ENCODE results near the gene HDAC4. TPM values are rescaled to one million over a fixed set of nuclear protein-coding genes. Genes with fewer than 3 reads are reported as not detected.

Gene HDAC4
- total and polyA plus RNA-seq, 2 experiments from 2014 or later, result 9.3 to 10.8 TPM

DNA sequence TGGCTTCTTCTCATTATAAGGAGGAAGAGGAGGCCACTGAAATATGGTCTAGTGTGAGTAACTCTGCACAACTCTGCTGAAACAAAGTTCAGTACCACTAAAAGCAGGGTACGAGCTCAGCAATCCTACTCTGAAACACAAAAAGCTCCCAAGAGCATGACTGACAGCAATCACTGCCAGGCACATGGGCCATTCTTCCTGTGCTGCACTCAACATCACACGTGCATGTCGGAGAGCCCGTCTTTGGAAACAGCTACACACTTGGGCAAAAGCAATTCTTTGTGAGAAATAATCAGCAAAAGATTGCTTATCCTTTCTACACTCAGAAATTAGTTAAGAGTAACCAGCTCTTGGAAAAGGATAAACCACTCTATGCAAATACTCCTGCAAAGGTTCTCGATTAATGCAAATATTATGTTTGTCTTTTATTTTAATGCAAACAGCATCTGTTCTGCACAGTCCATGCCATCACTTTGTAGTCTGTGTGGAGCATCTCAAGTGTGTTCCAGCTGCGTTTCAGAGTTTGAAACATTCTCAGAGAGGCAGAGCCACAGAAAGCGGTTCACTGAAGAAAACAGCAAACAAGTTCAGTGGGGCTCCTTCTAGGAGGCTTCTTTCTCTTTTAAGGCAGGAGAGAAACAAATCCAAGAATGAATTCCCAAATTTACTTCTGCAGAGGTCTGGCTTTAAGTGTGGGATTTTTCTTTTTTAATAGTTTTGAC is 145.0 kb downstream of the HDAC4 start:
- Histone ChIP-seq H3K4me1 (ENCODE audit: insufficient read depth) (peaks cover 4% of the 10 kb centered on the region), H3K27me3 (no peaks in the 10 kb centered on the region), H2AFZ (no peak overlapping the region), H3K36me3 (replicated peaks; ENCODE audit: insufficient read depth, low read depth) (no peaks in the 10 kb centered on the region), H3K9me3 (ENCODE audit: low read depth) (no peaks in the 10 kb centered on the region), H3K27ac (no peak overlapping the region), H3K79me2 (peaks cover 88% of the 10 kb centered on the region), H3K4me3 (no peak overlapping the region), H3K4me2 (no peak overlapping the region), H3K9me2 (replicated peaks; ENCODE audit: insufficient read depth) (no peaks in the 10 kb centered on the region), H4K20me1 (ENCODE audit: insufficient read depth, poor library complexity, severe bottlenecking) (no peaks in the 10 kb centered on the region)
- no peak for DNase-seq (ENCODE audit: low spot score)
- no peak for TF ChIP-seq EZH2phosphoT487 (IDR thresholded peaks at IDR 0.05; ENCODE audit: low read depth, severe bottlenecking, unreplicated experiment)
- TF ChIP-seq CTCF (IDR thresholded peaks at IDR 0.05; ENCODE audit: poor library complexity), result no peak
- no peak for TF ChIP-seq EZH2 (IDR thresholded peaks at IDR 0.05; ENCODE audit: borderline replicate concordance)
- 82% methylated on average over 7 of the region's 7 CpGs for WGBS (ENCODE audit: low lambda C conversion rate, missing lambda C conversion rate)

GRCh38 chr2:239255218-239255617 is 145.6 kb downstream of the HDAC4 start:
- H4K20me1 ChIP-seq (ENCODE audit: insufficient read depth, poor library complexity, severe bottlenecking), result no peaks in the 10 kb centered on the region
- TF ChIP-seq EZH2phosphoT487 (IDR thresholded peaks at IDR 0.05; ENCODE audit: low read depth, severe bottlenecking, unreplicated experiment) (no peak), EZH2 (IDR thresholded peaks at IDR 0.05; ENCODE audit: borderline replicate concordance) (no peak), CTCF (IDR thresholded peaks at IDR 0.05; ENCODE audit: poor library complexity) (no peak)
- H3K79me2 ChIP-seq, result peaks cover 88% of the 10 kb centered on the region
- H3K27me3 ChIP-seq, result no peaks in the 10 kb centered on the region
- H3K27ac ChIP-seq, result no peak overlapping the region
- DNase-seq (ENCODE audit: low spot score), result no peak
- peaks cover 4% of the 10 kb centered on the region for H3K4me1 ChIP-seq (ENCODE audit: insufficient read depth)
- no peaks in the 10 kb centered on the region for H3K9me2 ChIP-seq (replicated peaks; ENCODE audit: insufficient read depth)
- no peak overlapping the region for H3K4me3 ChIP-seq
- 79% methylated on average over 5 of the region's 5 CpGs for WGBS (ENCODE audit: low lambda C conversion rate, missing lambda C conversion rate)
- H3K4me2 ChIP-seq, result no peak overlapping the region
- no peak overlapping the region for H2AFZ ChIP-seq
- no peaks in the 10 kb centered on the region for H3K36me3 ChIP-seq (replicated peaks; ENCODE audit: insufficient read depth, low read depth)
- H3K9me3 ChIP-seq (ENCODE audit: low read depth), result no peaks in the 10 kb centered on the region

GRCh38 chr2:239253701-239254436 is 147.0 kb downstream of the HDAC4 start:
- 89% methylated on average over 7 of the region's 7 CpGs for WGBS (ENCODE audit: low lambda C conversion rate, missing lambda C conversion rate)
- no peak for TF ChIP-seq CTCF (IDR thresholded peaks at IDR 0.05; ENCODE audit: poor library complexity)
- no peak for DNase-seq (ENCODE audit: low spot score)
- H3K9me3 ChIP-seq (ENCODE audit: low read depth), result no peaks in the 10 kb centered on the region
- no peaks in the 10 kb centered on the region for H3K9me2 ChIP-seq (replicated peaks; ENCODE audit: insufficient read depth)
- H4K20me1 ChIP-seq (ENCODE audit: insufficient read depth, poor library complexity, severe bottlenecking), result no peaks in the 10 kb centered on the region
- no peaks in the 10 kb centered on the region for H3K27me3 ChIP-seq
- no peak overlapping the region for H3K4me3 ChIP-seq
- H3K36me3 ChIP-seq (replicated peaks; ENCODE audit: insufficient read depth, low read depth), result no peaks in the 10 kb centered on the region
- H2AFZ ChIP-seq, result no peak overlapping the region
- H3K79me2 ChIP-seq, result peaks cover 82% of the 10 kb centered on the region
- H3K27ac ChIP-seq, result no peak overlapping the region
- H3K4me2 ChIP-seq, result no peak overlapping the region
- peaks cover 8% of the 10 kb centered on the region for H3K4me1 ChIP-seq (ENCODE audit: insufficient read depth)
